HG02884 (cell line): ENCODE results near the gene GOLGA6L10.
"Not testable (repeated sequence)": the region's sequence is repeated elsewhere in the genome, so short reads cannot be mapped to it uniquely, and the experiment has no call there.

Experiments used
- ATAC-seq: cut with Tn5 transposase; IDR thresholded peaks from one replicate; pipeline ENCODE4 v1.9.1; 2021; ENCODE audit warnings: mild to moderate bottlenecking, moderate library complexity; ENCODE audit not compliant: unreplicated experiment

The GOLGA6L10 gene

GRCh38 chr15:82319522-82320278, 29.6 kb downstream of the GOLGA6L10 start:
- ATAC-seq = not testable (repeated sequence)

- ATAC-seq = not testable (repeated sequence)
Observed at GRCh38 chr15:82318281-82318680, 31.0 kb downstream of the GOLGA6L10 start.

- ATAC-seq = not testable (repeated sequence)
Observed at GRCh38 chr15:82317516-82317915, 31.8 kb downstream of the GOLGA6L10 start.

GRCh38 chr15:82317091-82317489, 32.2 kb downstream of the GOLGA6L10 start:
- ATAC-seq = no peak

GRCh38 chr15:82316247-82317090, 32.8 kb downstream of the GOLGA6L10 start:
- ATAC-seq = not testable (repeated sequence)

GRCh38 chr15:82315519-82316246, 33.6 kb downstream of the GOLGA6L10 start:
- ATAC-seq = no peak

- ATAC-seq = no peak
Observed at GRCh38 chr15:82314769-82315518, 34.3 kb downstream of the GOLGA6L10 start.

- not testable (repeated sequence) for ATAC-seq
Observed at GRCh38 chr15:82313951-82314768, 35.1 kb downstream of the GOLGA6L10 start.

- ATAC-seq = no peak
Observed at GRCh38 chr15:82313446-82313845, 35.8 kb downstream of the GOLGA6L10 start.

GRCh38 chr15:82312586-82313349, 36.5 kb downstream of the GOLGA6L10 start:
- ATAC-seq = no peak

- ATAC-seq = not testable (repeated sequence)
Observed at GRCh38 chr15:82311321-82311720, 38.0 kb downstream of the GOLGA6L10 start.

GRCh38 chr15:82309802-82310201, 39.5 kb downstream of the GOLGA6L10 start:
- ATAC-seq = no peak

GRCh38 chr15:82307714-82308081, 41.6 kb downstream of the GOLGA6L10 start:
- no peak for ATAC-seq

GRCh38 chr15:82306791-82307713, 42.2 kb downstream of the GOLGA6L10 start:
- ATAC-seq = no peak

GRCh38 chr15:82305621-82306048, 43.6 kb downstream of the GOLGA6L10 start:
- ATAC-seq = no peak

GRCh38 chr15:82304778-82305090, 44.5 kb downstream of the GOLGA6L10 start:
- ATAC-seq = no peak

GRCh38 chr15:82303956-82304777, 45.1 kb downstream of the GOLGA6L10 start:
- ATAC-seq = no peak
